HepG2 (cell line): Measurements from ENCODE around the gene ATG16L2. TPM values are rescaled to one million over a fixed set of nuclear protein-coding genes. Genes with fewer than 3 reads are reported as not detected.

Source experiments
- FOSL2 ChIP-seq: sonication (generic); formaldehyde crosslinking; IDR thresholded peaks from 2 replicates; pipeline ENCODE4 v1.4.0; 2020; ENCODE audit warnings: missing genetic modification reagents
- GATA4 ChIP-seq: sonication (generic); IDR thresholded peaks from 2 replicates; pipeline ENCODE4 v1.6.1; 2016; ENCODE audit warnings: antibody characterized with exemption, low read depth, borderline replicate concordance
- HDAC1 ChIP-seq: sonication (generic); formaldehyde crosslinking; IDR thresholded peaks from 2 replicates; pipeline ENCODE4 v1.5.1; 2020; ENCODE audit warnings: mild to moderate bottlenecking, missing genetic modification reagents
- IRX3 ChIP-seq: sonication (generic); formaldehyde crosslinking; IDR thresholded peaks from 2 replicates; pipeline ENCODE4 v1.8.1; 2023; ENCODE audit warnings: mild to moderate bottlenecking, low read depth, missing genetic modification reagents, borderline replicate concordance
- KDM5B ChIP-seq: sonication (generic); formaldehyde crosslinking; IDR thresholded peaks from 2 replicates; pipeline ENCODE4 v1.4.0; 2020; ENCODE audit warnings: missing genetic modification reagents, mild to moderate bottlenecking, borderline replicate concordance
- NFE2L1 ChIP-seq: sonication (generic); formaldehyde crosslinking; IDR thresholded peaks from 2 replicates; pipeline ENCODE4 v1.4.0; 2020; ENCODE audit warnings: missing genetic modification reagents, mild to moderate bottlenecking, borderline replicate concordance
- SOX13 ChIP-seq, 3 experiments: fragments of 450-650 bp in 1 of 3; sonication (generic) in 1 of 3; formaldehyde crosslinking in 1 of 3; IDR thresholded peaks in 2 of 3; conservative IDR thresholded peaks in 1 of 3; 2 replicates each; pipeline versions ENCODE4 v1.5.0 to v1.6.1; 2016 to 2020; ENCODE audit warnings: antibody characterized with exemption in 1 of 3, mild to moderate bottlenecking in 1 of 3, missing compliant biosample characterization in 1 of 3, missing genetic modification reagents in 1 of 3, moderate library complexity in 1 of 3
- TAF15 ChIP-seq: fragments of 200-400 bp; formaldehyde crosslinking; IDR thresholded peaks from one replicate; pipeline ENCODE4 v1.6.1; 2018; ENCODE audit warnings: mild to moderate bottlenecking, low read depth, low read length; ENCODE audit not compliant: poor library complexity, severe bottlenecking
- XRCC5 ChIP-seq: fragments of 200-400 bp; formaldehyde crosslinking; optimal IDR thresholded peaks from 2 replicates; pipeline ENCODE3; 2017; ENCODE audit warnings: mild to moderate bottlenecking, low read length
- ZFP82 ChIP-seq: sonication (generic); formaldehyde crosslinking; IDR thresholded peaks from 2 replicates; pipeline ENCODE4 v1.5.1; 2020; ENCODE audit warnings: mild to moderate bottlenecking, missing genetic modification reagents, borderline replicate concordance
- ZNF207 ChIP-seq: fragments of 450-650 bp; IDR thresholded peaks from 2 replicates; pipeline ENCODE4 v1.6.1; 2016; ENCODE audit warnings: antibody characterized with exemption, borderline replicate concordance
- ZNF292 ChIP-seq: sonication (generic); formaldehyde crosslinking; IDR thresholded peaks from 2 replicates; pipeline ENCODE4 v1.8.1; 2022; ENCODE audit warnings: mild to moderate bottlenecking, low read depth, missing genetic modification reagents, borderline replicate concordance
- ZNF550 ChIP-seq: sonication (generic); formaldehyde crosslinking; IDR thresholded peaks from 2 replicates; pipeline ENCODE4 v1.4.0; 2020; ENCODE audit warnings: mild to moderate bottlenecking, missing genetic modification reagents, borderline replicate concordance
- ZNF564 ChIP-seq: sonication (generic); formaldehyde crosslinking; IDR thresholded peaks from 2 replicates; pipeline ENCODE4 v1.8.1; 2023; ENCODE audit warnings: mild to moderate bottlenecking, missing genetic modification reagents
- ZNF570 ChIP-seq: sonication (generic); formaldehyde crosslinking; IDR thresholded peaks from 2 replicates; pipeline ENCODE4 v1.4.0; 2020; ENCODE audit warnings: mild to moderate bottlenecking, missing genetic modification reagents, borderline replicate concordance
- ZNF850 ChIP-seq: sonication (generic); formaldehyde crosslinking; conservative IDR thresholded peaks from 2 replicates; pipeline ENCODE4 v1.9.0; 2021; ENCODE audit warnings: mild to moderate bottlenecking, missing genetic modification reagents
- polyA plus RNA-seq, 8 experiments: library from polyadenylated mRNA; depleted of rRNA in 3 of 8; stranded (reverse) in 7 of 8; unstranded in 1 of 8; fragments of >200 nt; fragmentation: Illumina TruSeq in 4 of 8; extraction: Trizol in 4 of 8; gene quantifications; 2 replicates each; pipeline versions ENCODE4 v1.2.1 to v1.2.3, GENCODE V29; 2011 to 2016; ENCODE audit warnings: low read depth in 4 of 8, missing spikeins in 1 of 8, mixed read lengths in 1 of 8; ENCODE audit not compliant: insufficient read depth in 1 of 8
- total RNA-seq, 5 experiments: library from RNA; depleted of rRNA; stranded (reverse); fragments of >200 nt; fragmentation: Illumina TruSeq; extraction: Trizol; gene quantifications; 2 replicates each; pipeline ENCODE4 v1.2.3, GENCODE V29; 2016; ENCODE audit warnings: low read depth in 1 of 5
- TF ChIP-seq, protein P1 (sequence below): sonication (generic); formaldehyde crosslinking; IDR thresholded peaks from 2 replicates; pipeline ENCODE4 v1.5.0; 2020; ENCODE audit warnings: mild to moderate bottlenecking, missing genetic modification reagents
- TF ChIP-seq, protein P2 (sequence below): sonication (generic); formaldehyde crosslinking; IDR thresholded peaks from 2 replicates; pipeline ENCODE4 v1.5.0; 2020; ENCODE audit warnings: missing genetic modification reagents
- TF ChIP-seq, protein P3 (sequence below): sonication (generic); formaldehyde crosslinking; IDR thresholded peaks from 2 replicates; pipeline ENCODE4 v1.5.1; 2020; ENCODE audit warnings: missing genetic modification reagents, mild to moderate bottlenecking, borderline replicate concordance

ATG16L2 gene
- total and polyA plus RNA-seq, 2 of the 13 experiments (the other 11 are each of a cell fraction or from before 2014, with no cell fraction given) = 6.2 to 14.8 TPM

DNA sequence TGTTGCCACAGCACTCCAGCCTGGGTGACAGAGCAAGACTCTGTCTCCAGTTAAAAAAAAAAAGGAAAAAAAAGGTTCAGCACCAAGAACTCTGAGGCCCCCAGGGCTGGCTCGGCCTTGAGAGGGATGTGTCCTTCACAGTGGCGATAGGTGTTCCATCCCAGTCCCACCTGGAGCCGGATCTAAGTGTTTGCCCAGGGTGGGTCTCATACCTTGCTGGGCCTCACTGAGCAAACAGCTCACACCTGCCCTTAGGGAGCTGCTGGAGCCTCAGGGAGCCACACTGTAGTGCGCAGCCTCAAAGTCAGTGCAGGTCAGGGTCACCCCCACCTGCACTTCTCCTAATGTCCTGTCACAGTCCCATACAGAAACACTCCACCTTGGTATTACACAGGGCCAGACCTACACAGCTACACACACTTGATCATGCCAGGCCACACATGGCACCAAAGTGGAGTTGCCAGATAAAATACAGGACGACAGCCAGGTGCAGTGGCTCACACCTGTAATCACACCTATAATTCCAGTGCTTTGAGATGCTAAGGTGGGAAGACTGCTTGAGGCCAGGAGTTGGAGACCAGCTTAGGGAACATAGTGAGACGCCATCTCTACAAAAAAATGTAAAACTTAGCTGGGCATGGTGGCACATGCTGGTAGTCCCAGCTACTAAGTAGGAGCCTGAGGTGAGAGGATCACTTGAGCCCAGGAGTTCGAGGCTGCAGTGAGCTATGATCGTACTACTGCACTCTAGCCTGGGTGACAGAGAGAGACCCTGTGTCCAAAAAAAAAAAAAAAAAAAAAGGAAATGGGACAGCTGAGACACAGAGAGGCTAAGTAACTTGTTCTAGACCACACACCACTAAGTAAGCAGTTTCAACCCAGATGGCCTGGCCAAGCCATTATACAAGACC, 27.7 kb upstream of the ATG16L2 start (continued):
- TF ChIP-seq KDM5B (CRISPR knock-in tag) (0 out of 2 replicates have a peak, but pooled peaks have one; percentile 40), ZFP82 (no peak), SOX13 (IDR thresholded peaks at IDR 0.05) (no peak), SOX13 (CRISPR knock-in tag; conservative IDR thresholded peaks at IDR 0.05 in 1 of 2, IDR thresholded peaks at IDR 0.05 in 1 of 2) (peak in 1 of 2 experiments; percentile 57; a peak in 2 of 4 replicates), GATA4 (no peak), NFE2L1 (no peak), ZNF570 (CRISPR knock-in tag) (no peak), ZNF564 (peak; percentile 52; the same call in 1 of the 2 replicates), ZNF292 (CRISPR knock-in tag) (no peak), ZNF207 (no peak), HDAC1 (CRISPR knock-in tag) (peak; percentile 62; the same call in 1 of the 2 replicates), ZNF550 (no peak), XRCC5 (no peak), IRX3 (no peak), FOSL2 (CRISPR knock-in tag) (peak; percentile 45), TAF15 (no peak), ZNF850 (CRISPR knock-in tag) (no peak)
- TF ChIP-seq, protein P1, sequence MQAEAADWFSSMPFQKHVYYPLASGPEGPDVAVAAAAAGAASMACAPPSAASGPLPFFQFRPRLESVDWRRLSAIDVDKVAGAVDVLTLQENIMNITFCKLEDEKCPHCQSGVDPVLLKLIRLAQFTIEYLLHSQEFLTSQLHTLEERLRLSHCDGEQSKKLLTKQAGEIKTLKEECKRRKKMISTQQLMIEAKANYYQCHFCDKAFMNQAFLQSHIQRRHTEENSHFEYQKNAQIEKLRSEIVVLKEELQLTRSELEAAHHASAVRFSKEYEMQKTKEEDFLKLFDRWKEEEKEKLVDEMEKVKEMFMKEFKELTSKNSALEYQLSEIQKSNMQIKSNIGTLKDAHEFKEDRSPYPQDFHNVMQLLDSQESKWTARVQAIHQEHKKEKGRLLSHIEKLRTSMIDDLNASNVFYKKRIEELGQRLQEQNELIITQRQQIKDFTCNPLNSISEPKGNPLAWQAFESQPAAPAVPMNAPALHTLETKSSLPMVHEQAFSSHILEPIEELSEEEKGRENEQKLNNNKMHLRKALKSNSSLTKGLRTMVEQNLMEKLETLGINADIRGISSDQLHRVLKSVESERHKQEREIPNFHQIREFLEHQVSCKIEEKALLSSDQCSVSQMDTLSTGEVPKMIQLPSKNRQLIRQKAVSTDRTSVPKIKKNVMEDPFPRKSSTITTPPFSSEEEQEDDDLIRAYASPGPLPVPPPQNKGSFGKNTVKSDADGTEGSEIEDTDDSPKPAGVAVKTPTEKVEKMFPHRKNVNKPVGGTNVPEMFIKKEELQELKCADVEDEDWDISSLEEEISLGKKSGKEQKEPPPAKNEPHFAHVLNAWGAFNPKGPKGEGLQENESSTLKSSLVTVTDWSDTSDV (CRISPR knock-in tag) = 0 out of 2 replicates have a peak, but pooled peaks have one; percentile 42
- TF ChIP-seq, protein P2, sequence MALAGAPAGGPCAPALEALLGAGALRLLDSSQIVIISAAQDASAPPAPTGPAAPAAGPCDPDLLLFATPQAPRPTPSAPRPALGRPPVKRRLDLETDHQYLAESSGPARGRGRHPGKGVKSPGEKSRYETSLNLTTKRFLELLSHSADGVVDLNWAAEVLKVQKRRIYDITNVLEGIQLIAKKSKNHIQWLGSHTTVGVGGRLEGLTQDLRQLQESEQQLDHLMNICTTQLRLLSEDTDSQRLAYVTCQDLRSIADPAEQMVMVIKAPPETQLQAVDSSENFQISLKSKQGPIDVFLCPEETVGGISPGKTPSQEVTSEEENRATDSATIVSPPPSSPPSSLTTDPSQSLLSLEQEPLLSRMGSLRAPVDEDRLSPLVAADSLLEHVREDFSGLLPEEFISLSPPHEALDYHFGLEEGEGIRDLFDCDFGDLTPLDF = no peak
- TF ChIP-seq, protein P3, sequence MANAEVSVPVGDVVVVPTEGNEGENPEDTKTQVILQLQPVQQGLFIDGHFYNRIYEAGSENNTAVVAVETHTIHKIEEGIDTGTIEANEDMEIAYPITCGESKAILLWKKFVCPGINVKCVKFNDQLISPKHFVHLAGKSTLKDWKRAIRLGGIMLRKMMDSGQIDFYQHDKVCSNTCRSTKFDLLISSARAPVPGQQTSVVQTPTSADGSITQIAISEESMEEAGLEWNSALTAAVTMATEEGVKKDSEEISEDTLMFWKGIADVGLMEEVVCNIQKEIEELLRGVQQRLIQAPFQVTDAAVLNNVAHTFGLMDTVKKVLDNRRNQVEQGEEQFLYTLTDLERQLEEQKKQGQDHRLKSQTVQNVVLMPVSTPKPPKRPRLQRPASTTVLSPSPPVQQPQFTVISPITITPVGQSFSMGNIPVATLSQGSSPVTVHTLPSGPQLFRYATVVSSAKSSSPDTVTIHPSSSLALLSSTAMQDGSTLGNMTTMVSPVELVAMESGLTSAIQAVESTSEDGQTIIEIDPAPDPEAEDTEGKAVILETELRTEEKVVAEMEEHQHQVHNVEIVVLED (CRISPR knock-in tag) = no peak
